Measurements from ENCODE around the gene PAPLN.

- TF ChIP-seq, protein P1, sequence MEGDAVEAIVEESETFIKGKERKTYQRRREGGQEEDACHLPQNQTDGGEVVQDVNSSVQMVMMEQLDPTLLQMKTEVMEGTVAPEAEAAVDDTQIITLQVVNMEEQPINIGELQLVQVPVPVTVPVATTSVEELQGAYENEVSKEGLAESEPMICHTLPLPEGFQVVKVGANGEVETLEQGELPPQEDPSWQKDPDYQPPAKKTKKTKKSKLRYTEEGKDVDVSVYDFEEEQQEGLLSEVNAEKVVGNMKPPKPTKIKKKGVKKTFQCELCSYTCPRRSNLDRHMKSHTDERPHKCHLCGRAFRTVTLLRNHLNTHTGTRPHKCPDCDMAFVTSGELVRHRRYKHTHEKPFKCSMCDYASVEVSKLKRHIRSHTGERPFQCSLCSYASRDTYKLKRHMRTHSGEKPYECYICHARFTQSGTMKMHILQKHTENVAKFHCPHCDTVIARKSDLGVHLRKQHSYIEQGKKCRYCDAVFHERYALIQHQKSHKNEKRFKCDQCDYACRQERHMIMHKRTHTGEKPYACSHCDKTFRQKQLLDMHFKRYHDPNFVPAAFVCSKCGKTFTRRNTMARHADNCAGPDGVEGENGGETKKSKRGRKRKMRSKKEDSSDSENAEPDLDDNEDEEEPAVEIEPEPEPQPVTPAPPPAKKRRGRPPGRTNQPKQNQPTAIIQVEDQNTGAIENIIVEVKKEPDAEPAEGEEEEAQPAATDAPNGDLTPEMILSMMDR (IDR thresholded peaks at IDR 0.05): no peak
- TF ChIP-seq POLR2A (IDR thresholded peaks at IDR 0.05): no peak
Measured at GRCh38 chr14:73249108-73249507, 11.8 kb downstream of the PAPLN start.

Data from testis (tissue), 2 donors.